Liver (tissue), 9 donors: Measurements from ENCODE around the gene HOXA5. TPM values are rescaled to one million over a fixed set of nuclear protein-coding genes. Genes with fewer than 3 reads are reported as not detected.

Experiments
- DNase-seq: peaks from one replicate; pipeline ENCODE4 v3.0.0-alpha.2; 2017; ENCODE audit warnings: low spot score
- H3K27ac ChIP-seq, 2 donors: one replicate each; pipeline ENCODE4 v1.7.0; 2013; ENCODE audit warnings: inconsistent platforms in 2 of 2, low read length in 2 of 2, control low read depth in 1 of 2, low read depth in 1 of 2, mild to moderate bottlenecking in 1 of 2
- H3K27me3 ChIP-seq, 4 donors: one replicate each; pipeline versions ENCODE4 v1.6.1 to v1.7.0; 2013; ENCODE audit warnings: low read length in 3 of 4, inconsistent platforms in 1 of 4, mild to moderate bottlenecking in 1 of 4, moderate library complexity in 1 of 4; ENCODE audit not compliant: control insufficient read depth in 4 of 4, insufficient read depth in 4 of 4
- H3K36me3 ChIP-seq, 4 donors: one replicate each; pipeline versions ENCODE4 v1.6.1 to v1.7.0; 2013; ENCODE audit warnings: low read length in 3 of 4, mild to moderate bottlenecking in 3 of 4, low read depth in 1 of 4, moderate library complexity in 1 of 4; ENCODE audit not compliant: control insufficient read depth in 4 of 4, insufficient read depth in 3 of 4
- H3K4me1 ChIP-seq, 4 donors: one replicate each; pipeline versions ENCODE4 v1.6.1 to v1.7.0; 2013; ENCODE audit warnings: low read length in 3 of 4, mild to moderate bottlenecking in 3 of 4, moderate library complexity in 1 of 4; ENCODE audit not compliant: control insufficient read depth in 4 of 4, insufficient read depth in 4 of 4
- H3K4me3 ChIP-seq, 3 donors: one replicate each; pipeline versions ENCODE4 v1.6.1 to v1.7.0; 2013; ENCODE audit warnings: low read length in 3 of 3, control low read depth in 1 of 3, low read depth in 1 of 3, mild to moderate bottlenecking in 1 of 3
- H3K9ac ChIP-seq, 2 donors: one replicate each; pipeline ENCODE4 v1.7.0; 2013; ENCODE audit warnings: low read length in 2 of 2, mild to moderate bottlenecking in 2 of 2, moderate library complexity in 2 of 2, control low read depth in 1 of 2, low read depth in 1 of 2
- H3K9me3 ChIP-seq, 4 donors: one replicate each; pipeline versions ENCODE4 v1.6.1 to v1.7.0; 2013; ENCODE audit warnings: low read length in 3 of 4; ENCODE audit not compliant: control insufficient read depth in 4 of 4
- ATF3 ChIP-seq: IDR thresholded peaks from 2 replicates; pipeline ENCODE4 v1.6.1; 2016; ENCODE audit warnings: antibody characterized with exemption
- CTCF ChIP-seq: fragments of 150-350 bp; IDR thresholded peaks from 2 replicates; pipeline ENCODE4 v1.5.1; 2017; ENCODE audit warnings: improper control_type of control experiment, low read depth, low read length; ENCODE audit not compliant: missing input control
- EGR1 ChIP-seq, 2 donors: IDR thresholded peaks; 2 replicates each; pipeline ENCODE4 v1.6.1; 2016 to 2018; ENCODE audit warnings: antibody characterized with exemption in 2 of 2, low read depth in 2 of 2
- FOXA1 ChIP-seq: IDR thresholded peaks from 2 replicates; pipeline ENCODE4 v1.6.1; 2016; ENCODE audit warnings: antibody characterized with exemption
- FOXA2 ChIP-seq: IDR thresholded peaks from 2 replicates; pipeline ENCODE4 v1.6.1; 2016; ENCODE audit warnings: antibody characterized with exemption
- GABPA ChIP-seq, 2 donors: IDR thresholded peaks in 1 of 2; conservative IDR thresholded peaks in 1 of 2; 2 replicates each; pipeline ENCODE4 v1.6.1; 2016; ENCODE audit warnings: antibody characterized with exemption in 2 of 2, mild to moderate bottlenecking in 1 of 2, moderate library complexity in 1 of 2
- HNF4A ChIP-seq, 2 donors: conservative IDR thresholded peaks; 2 replicates each; pipeline ENCODE4 v1.6.1; 2016; ENCODE audit warnings: antibody characterized with exemption in 2 of 2, mild to moderate bottlenecking in 2 of 2
- HNF4G ChIP-seq: IDR thresholded peaks from 2 replicates; pipeline ENCODE4 v1.6.1; 2016; ENCODE audit warnings: antibody characterized with exemption
- JUND ChIP-seq, 2 donors: IDR thresholded peaks; 2 replicates each; pipeline ENCODE4 v1.6.1; 2016; ENCODE audit warnings: antibody characterized with exemption in 2 of 2
- MAX ChIP-seq: IDR thresholded peaks from 2 replicates; pipeline ENCODE4 v1.6.1; 2016; ENCODE audit warnings: antibody characterized with exemption
- NR2F2 ChIP-seq: IDR thresholded peaks from 2 replicates; pipeline ENCODE4 v1.6.1; 2016; ENCODE audit warnings: antibody characterized with exemption
- RAD21 ChIP-seq, 2 donors: IDR thresholded peaks; 2 replicates each; pipeline ENCODE4 v1.6.1; 2016; ENCODE audit warnings: antibody characterized with exemption in 2 of 2, mild to moderate bottlenecking in 2 of 2
- REST ChIP-seq: IDR thresholded peaks from 2 replicates; pipeline ENCODE4 v1.6.1; 2016; ENCODE audit warnings: antibody characterized with exemption, mild to moderate bottlenecking
- RXRA ChIP-seq, 2 donors: IDR thresholded peaks; 2 replicates each; pipeline ENCODE4 v1.6.1; 2017 to 2018; ENCODE audit warnings: antibody characterized with exemption in 2 of 2, mild to moderate bottlenecking in 1 of 2
- SP1 ChIP-seq: IDR thresholded peaks from 2 replicates; pipeline ENCODE4 v1.6.1; 2018; ENCODE audit warnings: antibody characterized with exemption, mild to moderate bottlenecking
- TAF1 ChIP-seq: conservative IDR thresholded peaks from 2 replicates; pipeline ENCODE4 v1.6.1; 2016; ENCODE audit warnings: antibody characterized with exemption, mild to moderate bottlenecking
- YY1 ChIP-seq: IDR thresholded peaks from 2 replicates; pipeline ENCODE4 v1.6.1; 2016; ENCODE audit warnings: antibody characterized with exemption, mild to moderate bottlenecking
- ZBTB33 ChIP-seq: IDR thresholded peaks from 2 replicates; pipeline ENCODE4 v1.6.1; 2016; ENCODE audit warnings: antibody characterized with exemption
- WGBS: extraction: QIAGEN DNeasy Blood & Tissue Kit; methylation state at CpG from one replicate; pipeline ENCODE4 v1.1.7; 2013; 5-methylcytosine and 5-hydroxymethylcytosine counted together
- polyA plus RNA-seq, 2 donors: library from polyadenylated mRNA; stranded (reverse) in 1 of 2; unstranded in 1 of 2; fragments of 200-250 nt in 1 of 2; fragments of >200 nt in 1 of 2; fragmentation: Nextera tagmentation in 1 of 2; extraction: Ambion mirVana in 1 of 2; gene quantifications; one replicate each; pipeline versions ENCODE4 v1.2.1 to v1.2.3, GENCODE V29; 2013 to 2015
- total RNA-seq, 2 donors: library from RNA; depleted of rRNA; stranded (reverse); fragments of >200 nt; gene quantifications; one replicate each; pipeline ENCODE4 v1.2.3, GENCODE V29; 2014
- donor health status: healthy.
- donor health status: healthy.
- donor health status: healthy.
- donor health status: healthy.
- donor health status: healthy.

HOXA5 gene
- total and polyA plus RNA-seq, 4 donors: 0.40 to 2.1 (median 0.66) TPM

GRCh38 chr7:27181795-27182275 lies 38.4 kb upstream of the HOXA5 start (continued):
- TF ChIP-seq CTCF (no peak), HNF4G (no peak)

GRCh38 chr7:27180431-27181420 lies 37.2 kb upstream of the HOXA5 start:
- no peak for TF ChIP-seq FOXA1
- TF ChIP-seq JUND (IDR thresholded peaks at IDR 0.05): no peak
- TF ChIP-seq MAX: no peak
- no peak for TF ChIP-seq RAD21 (IDR thresholded peaks at IDR 0.05)
- no peak for TF ChIP-seq SP1
- TF ChIP-seq CTCF: no peak
- no peak for TF ChIP-seq NR2F2
- no peak for TF ChIP-seq ATF3
- no peak for TF ChIP-seq FOXA2
- TF ChIP-seq ZBTB33: no peak
- TF ChIP-seq HNF4A (conservative IDR thresholded peaks at IDR 0.05): no peak
- no peak for TF ChIP-seq EGR1 (IDR thresholded peaks at IDR 0.05; ENCODE audit: low read depth in 2 of 2)
- no peak for TF ChIP-seq HNF4G
- TF ChIP-seq REST: no peak
- TF ChIP-seq GABPA (IDR thresholded peaks at IDR 0.05 in 1 of 2, conservative IDR thresholded peaks at IDR 0.05 in 1 of 2): no peak
- TF ChIP-seq YY1: no peak
- no peak for TF ChIP-seq TAF1
- no peak for TF ChIP-seq RXRA (IDR thresholded peaks at IDR 0.05)
- no peak overlapping the region for H3K4me3 ChIP-seq
- H3K27me3 ChIP-seq: peaks cover 18 to 68% (median 25%) of the 10 kb centered on the region in 4 donors
- peaks cover 2 to 24% (median 14%) of the 10 kb centered on the region in 4 donors for H3K4me1 ChIP-seq
- no peak overlapping the region for H3K27ac ChIP-seq
- H3K36me3 ChIP-seq: no peaks in the 10 kb centered on the region
- 37% methylated on average over 12 of the region's 12 CpGs for WGBS
- DNase-seq: no peak
- no peak overlapping the region for H3K9ac ChIP-seq
- peaks cover 0 to 4% (median 0%) of the 10 kb centered on the region in 4 donors for H3K9me3 ChIP-seq
